NCI-H2227 treated with DMSO at 0.1 percent for 48 hours (cell line): Measurements from ENCODE around the gene FEN1.

Source experiments
- DNase-seq: peaks from one replicate; lab custom pipeline; 2025; lab: John Stamatoyannopoulos, UW

The FEN1 gene

GRCh38 chr11:61820174-61820573 is 27.5 kb downstream of the FEN1 start:
- DNase-seq = no peak

GRCh38 chr11:61826930-61827570 is 34.3 kb downstream of the FEN1 start:
- peak; percentile 74 for DNase-seq

GRCh38 chr11:61827571-61828378 is 35.1 kb downstream of the FEN1 start, which contains the start of gene FADS2:
TSS of gene FADS2 (plus strand) at chr11:61828300. CDS start at chr11:61828391, 91 bp downstream.
- DNase-seq = peak; percentile 94

GRCh38 chr11:61828379-61828628 is 35.6 kb downstream of the FEN1 start:
- DNase-seq = no peak

- DNase-seq = peak; percentile 17
These were observed 36.1 kb downstream of the FEN1 start for GRCh38 chr11:61828629-61829407.

GRCh38 chr11:61829806-61830205 is 37.1 kb downstream of the FEN1 start:
- no peak for DNase-seq

- DNase-seq = no peak
These were observed 37.8 kb downstream of the FEN1 start for GRCh38 chr11:61830237-61831105.

GRCh38 chr11:61832207-61832606 is 39.5 kb downstream of the FEN1 start:
- no peak for DNase-seq

GRCh38 chr11:61832754-61833153 is 40.0 kb downstream of the FEN1 start:
- DNase-seq = no peak

- DNase-seq = no peak
These were observed 40.8 kb downstream of the FEN1 start for GRCh38 chr11:61833471-61833870.

- no peak for DNase-seq
These were observed 41.2 kb downstream of the FEN1 start for GRCh38 chr11:61833926-61834277.

GRCh38 chr11:61834278-61835048 is 41.8 kb downstream of the FEN1 start:
- DNase-seq = no peak

GRCh38 chr11:61836193-61836592 is 43.5 kb downstream of the FEN1 start:
- DNase-seq = no peak

- DNase-seq = no peak
These were observed 44.8 kb downstream of the FEN1 start for GRCh38 chr11:61837411-61838005.

GRCh38 chr11:61838501-61838900 is 45.8 kb downstream of the FEN1 start:
- no peak for DNase-seq

GRCh38 chr11:61838921-61839320 is 46.2 kb downstream of the FEN1 start:
- no peak for DNase-seq

- DNase-seq = no peak
These were observed 47.0 kb downstream of the FEN1 start for GRCh38 chr11:61839742-61840141.

- DNase-seq = no peak
These were observed 47.7 kb downstream of the FEN1 start for GRCh38 chr11:61840371-61840770.

- DNase-seq = no peak
These were observed 49.2 kb downstream of the FEN1 start for GRCh38 chr11:61841636-61842527.

GRCh38 chr11:61842528-61842820 is 49.8 kb downstream of the FEN1 start:
- no peak for DNase-seq
